Amniotic stem cell (primary cell): ENCODE data around the gene SLC6A8.
"Not testable (repeated sequence)": the region's sequence is repeated elsewhere in the genome, so short reads cannot be mapped to it uniquely, and the experiment has no call there.

Experiments
- DNase-seq: peaks from one replicate; lab custom pipeline; 2025; lab: John Stamatoyannopoulos, UW

SLC6A8 gene

DNA sequence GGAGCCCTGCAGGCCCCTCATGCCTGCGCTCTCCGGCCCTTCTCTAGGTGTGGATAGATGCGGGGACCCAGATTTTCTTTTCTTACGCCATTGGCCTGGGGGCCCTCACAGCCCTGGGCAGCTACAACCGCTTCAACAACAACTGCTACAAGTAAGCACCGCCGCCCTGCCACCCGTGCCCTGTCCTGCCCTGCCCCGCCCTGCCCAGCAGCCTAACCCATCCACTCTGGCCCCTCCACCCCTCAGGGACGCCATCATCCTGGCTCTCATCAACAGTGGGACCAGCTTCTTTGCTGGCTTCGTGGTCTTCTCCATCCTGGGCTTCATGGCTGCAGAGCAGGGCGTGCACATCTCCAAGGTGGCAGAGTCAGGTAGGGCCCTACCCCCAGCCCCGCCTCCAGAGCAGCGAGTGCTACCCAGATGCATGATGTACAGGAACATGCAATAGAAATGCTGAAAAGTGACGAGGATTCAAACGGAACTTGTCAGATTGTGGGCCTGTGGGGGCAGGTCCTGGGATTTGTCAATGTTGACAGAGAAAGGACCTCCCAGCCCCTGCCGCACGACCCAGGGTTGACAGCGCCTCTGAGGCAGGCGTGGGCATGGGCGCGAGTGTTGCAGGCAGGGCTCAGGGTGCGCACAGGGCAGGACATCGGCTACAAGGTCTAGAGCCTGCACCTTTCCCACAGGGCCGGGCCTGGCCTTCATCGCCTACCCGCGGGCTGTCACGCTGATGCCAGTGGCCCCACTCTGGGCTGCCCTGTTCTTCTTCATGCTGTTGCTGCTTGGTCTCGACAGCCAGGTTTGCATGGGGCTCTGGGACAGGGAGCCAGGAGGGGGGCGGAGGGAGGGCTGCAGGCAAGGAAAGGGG, 5.7 kb downstream of the SLC6A8 start:
- no peak for DNase-seq

DNA sequence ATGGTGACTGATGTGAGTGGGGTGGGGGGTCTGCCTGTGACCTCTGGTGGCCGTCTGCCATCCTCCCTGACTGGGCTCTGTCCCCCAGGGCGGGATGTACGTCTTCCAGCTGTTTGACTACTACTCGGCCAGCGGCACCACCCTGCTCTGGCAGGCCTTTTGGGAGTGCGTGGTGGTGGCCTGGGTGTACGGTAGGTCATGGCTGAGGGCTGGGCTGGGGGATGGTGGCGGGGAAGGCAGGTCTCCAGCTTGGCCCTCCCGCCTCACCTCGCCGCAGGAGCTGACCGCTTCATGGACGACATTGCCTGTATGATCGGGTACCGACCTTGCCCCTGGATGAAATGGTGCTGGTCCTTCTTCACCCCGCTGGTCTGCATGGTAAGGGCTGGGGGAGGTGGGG, 6.5 kb downstream of the SLC6A8 start:
- DNase-seq: not testable (repeated sequence)

DNA sequence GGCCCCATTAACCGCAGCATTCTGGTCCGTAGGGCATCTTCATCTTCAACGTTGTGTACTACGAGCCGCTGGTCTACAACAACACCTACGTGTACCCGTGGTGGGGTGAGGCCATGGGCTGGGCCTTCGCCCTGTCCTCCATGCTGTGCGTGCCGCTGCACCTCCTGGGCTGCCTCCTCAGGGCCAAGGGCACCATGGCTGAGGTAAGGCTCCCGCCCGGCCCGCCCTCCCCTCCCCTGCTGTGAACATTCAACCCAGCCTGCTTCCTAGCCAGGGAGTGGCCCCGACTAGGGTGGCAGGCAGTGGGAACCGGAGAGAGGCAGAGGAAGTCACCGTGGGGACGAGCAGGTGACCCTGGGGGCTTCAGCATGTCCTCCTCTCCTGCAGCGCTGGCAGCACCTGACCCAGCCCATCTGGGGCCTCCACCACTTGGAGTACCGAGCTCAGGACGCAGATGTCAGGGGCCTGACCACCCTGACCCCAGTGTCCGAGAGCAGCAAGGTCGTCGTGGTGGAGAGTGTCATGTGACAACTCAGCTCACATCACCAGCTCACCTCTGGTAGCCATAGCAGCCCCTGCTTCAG, 7.1 kb downstream of the SLC6A8 start:
- no peak for DNase-seq

DNA sequence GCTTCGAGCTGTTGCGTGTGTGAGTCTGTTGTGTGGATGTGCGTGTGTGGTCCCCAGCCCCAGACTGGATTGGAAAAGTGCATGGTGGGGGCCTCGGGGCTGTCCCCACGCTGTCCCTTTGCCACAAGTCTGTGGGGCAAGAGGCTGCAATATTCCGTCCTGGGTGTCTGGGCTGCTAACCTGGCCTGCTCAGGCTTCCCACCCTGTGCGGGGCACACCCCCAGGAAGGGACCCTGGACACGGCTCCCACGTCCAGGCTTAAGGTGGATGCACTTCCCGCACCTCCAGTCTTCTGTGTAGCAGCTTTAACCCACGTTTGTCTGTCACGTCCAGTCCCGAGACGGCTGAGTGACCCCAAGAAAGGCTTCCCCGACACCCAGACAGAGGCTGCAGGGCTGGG, 8.4 kb downstream of the SLC6A8 start:
- no peak for DNase-seq

DNA sequence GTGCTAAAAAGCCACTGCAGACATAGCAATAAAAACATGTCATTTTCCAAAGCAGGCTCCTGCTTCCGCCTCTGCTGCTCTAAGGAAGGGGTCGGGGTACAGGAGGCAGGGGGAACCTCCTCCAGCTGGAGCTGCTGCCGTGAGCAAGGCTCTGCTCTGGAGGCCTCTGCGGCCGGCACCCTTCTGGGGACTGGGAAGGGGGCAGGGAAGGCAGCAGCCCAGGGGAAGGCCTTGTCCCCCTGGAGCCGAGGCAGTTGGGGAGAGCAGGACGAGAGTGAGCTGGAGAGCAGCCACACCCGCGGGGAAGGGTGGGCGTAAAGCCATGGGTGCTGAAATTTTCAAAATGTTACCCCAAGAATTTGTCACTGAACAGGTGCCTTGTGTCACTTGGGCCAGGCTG, 8.8 kb downstream of the SLC6A8 start:
- not testable (repeated sequence) for DNase-seq

DNA sequence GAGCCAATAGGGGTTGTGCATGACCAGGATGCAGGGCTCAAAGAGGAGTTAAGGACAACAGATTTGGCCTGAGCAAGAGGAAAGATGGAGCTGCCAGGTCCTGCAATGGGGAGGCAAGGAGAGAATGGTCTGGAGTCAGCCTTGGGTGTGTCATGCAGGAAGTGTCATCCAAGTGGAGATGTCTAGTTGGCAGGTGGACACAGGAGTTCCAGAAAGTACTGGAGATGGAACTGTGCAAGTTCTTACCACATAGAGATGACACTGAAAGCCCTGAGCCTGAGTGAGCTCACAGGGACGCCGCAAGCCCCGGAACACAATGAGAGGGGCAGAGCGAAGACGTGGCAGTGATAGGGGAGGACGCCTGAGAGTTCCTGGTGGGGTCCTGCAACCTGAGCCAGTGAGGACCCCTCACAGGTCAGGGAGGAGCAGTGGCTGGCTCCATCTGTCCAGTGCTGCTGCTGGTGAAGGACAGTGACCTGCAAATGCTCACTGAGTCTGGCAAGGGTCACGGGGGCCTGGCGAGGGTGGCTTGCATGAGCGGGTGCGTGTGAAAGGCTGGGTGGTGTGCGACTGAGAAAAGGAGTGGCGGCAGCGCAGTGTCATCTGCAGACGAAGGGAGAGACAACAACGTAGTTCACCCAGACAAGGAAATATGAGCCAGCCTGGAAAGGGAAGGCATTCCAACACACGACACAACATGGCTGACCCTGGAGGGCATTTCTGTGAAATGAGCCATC, 9.4 kb downstream of the SLC6A8 start:
- not testable (repeated sequence) for DNase-seq

DNA sequence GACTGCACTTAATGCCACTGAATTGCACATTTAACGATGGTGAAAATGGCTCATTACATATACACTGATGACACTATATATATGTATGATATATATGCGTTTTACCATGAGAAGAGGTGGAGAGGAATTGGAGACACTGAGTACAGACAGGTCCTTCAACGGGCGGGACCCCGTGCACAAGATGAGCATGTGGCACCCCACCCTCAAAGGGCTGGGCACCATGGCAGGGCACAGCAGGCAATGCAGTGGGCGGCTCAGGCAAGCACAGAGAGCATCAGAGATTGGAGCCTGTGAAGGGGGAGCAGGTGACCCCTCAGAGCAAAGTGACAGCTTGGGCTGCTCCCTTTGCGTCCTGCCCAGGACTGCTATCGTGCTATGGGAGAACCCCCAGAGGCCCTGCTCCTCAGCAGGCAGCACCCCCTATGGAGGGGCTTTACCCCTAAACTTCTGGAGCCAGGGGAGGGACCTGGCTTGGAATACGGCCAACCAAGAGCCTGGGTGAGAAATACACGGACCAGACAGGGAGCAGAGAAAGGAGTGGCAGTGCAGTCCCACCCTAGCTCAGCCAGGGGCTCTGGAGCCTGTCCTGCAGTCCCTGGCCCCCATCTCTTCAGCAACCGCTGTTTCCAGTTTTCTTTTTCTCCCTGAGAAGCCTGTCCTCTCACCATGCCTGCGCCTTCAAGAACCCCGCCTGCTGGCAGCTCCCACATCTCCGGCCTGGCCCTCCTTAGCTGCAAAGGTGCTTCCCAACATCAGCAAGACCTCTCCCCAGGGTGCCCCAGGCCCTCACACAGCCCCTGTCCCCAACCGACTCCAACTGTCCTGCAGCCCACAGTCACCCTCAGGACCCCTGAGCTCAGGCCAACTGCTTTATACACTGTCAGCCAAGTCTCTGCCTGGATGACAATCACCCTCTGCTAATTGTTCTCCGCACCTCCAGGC, 10.5 kb downstream of the SLC6A8 start:
- DNase-seq: no peak

DNA sequence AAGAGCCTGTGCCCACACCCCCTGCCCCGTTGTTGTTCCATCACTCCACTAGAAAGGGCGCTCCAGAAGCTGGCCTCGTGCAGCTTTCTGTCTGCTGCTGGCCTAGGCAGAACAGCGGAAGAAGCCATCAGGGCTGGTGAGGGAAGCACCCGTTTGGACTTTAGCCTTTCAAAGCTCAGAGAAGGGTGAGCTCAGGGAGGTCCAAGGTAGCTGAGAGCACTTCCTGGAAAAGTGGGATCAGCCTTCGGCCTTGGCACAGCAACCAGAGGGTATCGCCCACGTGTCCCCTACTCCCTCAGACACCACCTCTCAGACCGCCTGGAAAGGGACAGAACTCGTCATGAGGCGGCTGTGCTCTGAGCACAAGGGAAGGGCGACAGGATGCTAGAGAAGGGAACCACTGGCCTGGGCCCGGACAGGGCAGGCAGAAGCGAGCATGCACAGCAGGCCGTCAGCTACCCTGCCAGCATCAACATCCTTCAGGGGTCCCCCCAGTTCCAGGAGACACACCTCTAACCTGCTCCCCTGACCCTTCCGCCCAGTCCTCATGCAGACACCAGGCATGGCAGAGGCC, 11.6 kb downstream of the SLC6A8 start:
- DNase-seq: not testable (repeated sequence)

DNA sequence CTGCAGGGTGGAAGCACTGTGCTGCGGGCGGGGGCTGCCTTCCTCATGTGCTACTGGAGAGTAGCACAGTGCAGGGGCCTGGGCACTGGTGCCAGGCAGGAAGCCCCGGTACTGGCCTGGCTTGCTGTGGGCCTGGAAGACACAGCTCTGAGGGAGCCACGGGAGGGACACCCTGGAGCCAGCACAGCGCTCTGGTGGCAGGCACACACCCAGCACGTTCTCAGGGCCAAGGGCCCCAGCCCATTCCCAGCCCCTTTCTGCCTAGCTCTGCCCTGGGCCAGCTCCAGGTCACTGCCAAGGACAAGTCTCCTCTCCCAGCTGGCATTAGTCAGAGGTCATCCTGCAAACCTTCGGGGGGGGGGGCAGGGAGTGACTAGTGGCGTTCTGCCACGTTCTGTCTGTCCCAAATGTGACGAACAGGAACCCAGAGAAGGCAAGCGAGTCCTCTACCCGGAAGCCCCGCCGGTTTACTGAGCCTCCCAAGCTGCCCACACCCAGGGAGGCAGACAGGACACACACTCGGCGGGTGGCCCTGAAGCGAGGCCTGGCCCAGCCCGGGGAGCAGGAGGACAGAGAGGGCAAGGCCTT, 12.2 kb downstream of the SLC6A8 start:
- not testable (repeated sequence) for DNase-seq

DNA sequence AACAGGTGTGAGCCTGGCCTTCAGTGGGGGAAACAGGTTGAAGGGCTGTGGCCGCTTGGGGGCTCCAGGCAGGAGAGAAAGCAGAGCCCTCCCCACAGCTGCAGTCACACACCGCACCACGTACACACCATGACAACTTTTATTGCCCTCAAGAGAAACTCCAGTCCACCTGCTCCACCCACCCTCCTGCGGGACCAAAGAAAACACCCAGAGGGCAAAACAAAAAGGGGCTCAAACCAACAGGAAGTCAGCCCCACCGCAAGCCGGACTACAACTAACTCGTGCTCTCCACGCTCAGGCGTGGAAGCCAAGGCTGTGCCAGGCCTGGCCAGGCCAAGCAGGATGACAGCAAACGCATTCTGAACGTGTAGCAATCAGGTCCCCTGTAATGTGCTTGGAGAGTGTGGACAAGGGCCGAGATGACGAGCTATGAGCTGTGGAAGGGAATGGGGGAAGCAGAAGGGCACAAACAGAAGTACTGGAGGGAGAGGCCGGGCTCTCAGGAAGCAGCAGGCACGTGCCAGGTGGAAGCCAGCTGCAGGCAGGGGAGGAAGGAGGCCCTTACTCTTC, 12.7 kb downstream of the SLC6A8 start:
- no peak for DNase-seq

DNA sequence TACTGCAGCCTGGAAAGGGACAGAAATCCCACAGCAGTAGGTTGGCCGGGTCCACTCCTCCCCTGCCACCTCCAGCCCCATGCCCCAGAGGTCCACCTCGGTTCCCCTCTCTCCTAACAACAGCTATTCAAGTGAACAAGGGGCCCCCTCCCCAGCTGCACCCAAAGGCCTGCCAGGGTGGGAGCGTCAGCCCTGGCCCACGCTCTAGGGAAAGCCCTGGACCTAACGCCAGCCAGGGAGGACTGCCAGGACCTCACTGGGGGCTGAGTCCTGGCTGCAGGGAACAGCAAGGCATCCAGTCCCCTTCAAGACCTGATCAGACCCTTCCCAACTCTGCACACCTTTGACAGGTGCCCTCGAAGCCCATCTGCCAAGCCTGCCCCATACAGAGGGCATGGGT, 13.2 kb downstream of the SLC6A8 start:
- DNase-seq: no peak

DNA sequence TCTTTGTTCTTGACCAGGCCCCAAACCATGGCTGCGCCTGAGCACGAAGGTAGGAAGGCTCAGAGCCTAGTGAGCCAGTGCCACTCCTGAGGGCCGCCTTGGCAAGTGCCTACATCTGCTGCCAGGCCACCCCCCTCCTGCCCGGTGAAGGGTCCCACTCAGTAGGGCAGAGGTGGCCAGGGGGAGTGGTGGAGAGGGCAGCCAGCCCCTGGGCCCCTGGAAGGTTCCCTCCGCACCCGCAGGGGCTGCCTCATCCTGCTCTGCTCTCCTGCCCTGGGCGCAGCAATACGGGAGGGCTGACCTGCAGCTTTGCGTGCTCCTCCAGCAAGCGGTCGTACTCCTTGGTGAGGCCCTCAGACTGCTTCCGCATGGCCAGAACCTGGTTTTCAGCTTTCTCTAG, 14.0 kb downstream of the SLC6A8 start:
- no peak for DNase-seq

DNA sequence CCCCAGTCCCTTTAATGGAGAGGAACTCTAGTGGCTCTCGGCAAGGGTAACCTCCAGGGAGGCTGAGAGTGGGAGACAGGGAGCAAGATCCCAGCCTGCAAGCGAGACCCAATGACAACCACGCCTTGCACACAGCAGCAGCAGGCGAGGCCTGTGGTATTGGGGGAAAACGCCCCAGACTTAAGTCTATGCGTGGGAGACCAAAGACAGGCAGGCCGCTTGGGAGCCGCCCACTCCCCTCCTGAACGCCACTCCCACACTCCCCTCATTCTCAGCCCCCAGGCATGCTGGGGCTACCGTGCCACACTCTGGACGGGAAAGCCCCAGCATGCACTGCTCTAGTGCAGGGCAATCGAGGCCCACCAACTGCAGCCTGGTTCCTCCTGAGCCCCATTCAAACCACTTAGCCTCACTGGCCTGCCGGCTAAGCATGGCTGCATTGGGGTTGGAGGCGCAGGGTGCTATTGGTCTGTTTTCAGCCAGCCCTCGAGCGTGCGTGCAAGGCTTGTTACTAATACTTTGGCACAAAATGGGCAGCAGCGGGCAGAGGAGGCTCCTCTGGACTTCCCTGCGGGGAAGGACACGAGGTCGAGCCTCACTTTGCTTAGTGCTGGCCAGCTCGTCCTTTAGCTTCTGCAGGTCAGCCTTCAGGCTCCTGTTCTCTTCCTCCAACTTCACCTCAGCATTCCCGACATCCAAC, 14.8 kb downstream of the SLC6A8 start:
- DNase-seq: no peak

DNA sequence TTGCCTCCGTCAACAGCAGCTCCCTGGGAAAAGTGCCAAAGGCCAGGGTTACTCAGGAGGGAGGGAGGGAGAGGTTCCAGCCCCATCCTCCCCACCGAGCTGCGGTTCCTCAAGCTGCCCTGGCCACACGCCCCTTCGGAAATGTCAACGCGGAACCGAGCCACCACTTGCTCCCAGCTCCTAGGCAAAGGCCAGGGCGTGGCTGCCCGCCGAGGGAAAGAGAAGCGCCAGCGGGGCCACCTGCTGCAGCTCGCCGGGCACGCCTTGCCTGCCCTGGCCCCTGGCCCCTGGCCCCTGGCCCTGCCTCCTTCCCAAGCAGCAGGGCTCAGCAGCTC, 15.3 kb downstream of the SLC6A8 start:
- DNase-seq: no peak

DNA sequence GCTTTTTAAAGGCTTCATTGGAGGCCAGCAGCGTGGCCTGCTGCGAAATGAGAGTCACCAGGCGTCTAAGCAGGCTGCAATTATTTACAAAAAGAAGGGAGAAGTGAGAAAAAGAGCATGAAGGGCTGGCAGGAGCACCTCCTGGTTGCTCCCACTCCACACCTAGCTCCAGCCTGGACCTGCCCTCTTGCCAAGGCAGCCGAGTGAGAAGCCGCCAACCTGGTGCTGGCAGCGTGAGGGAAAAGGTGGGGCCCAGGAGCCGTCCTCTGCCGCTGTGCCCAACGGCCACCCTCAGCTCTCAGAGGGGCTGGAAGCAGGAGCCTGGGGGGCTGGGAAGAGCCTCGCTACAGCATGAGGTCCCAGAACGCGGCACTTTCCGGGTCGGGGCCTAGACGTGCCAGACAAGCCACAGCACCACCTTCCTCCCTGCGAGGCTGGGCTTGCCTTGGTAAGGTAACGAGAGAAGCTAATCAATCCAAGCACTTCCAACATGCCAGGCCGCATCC, 16.3 kb downstream of the SLC6A8 start:
- no peak for DNase-seq

DNA sequence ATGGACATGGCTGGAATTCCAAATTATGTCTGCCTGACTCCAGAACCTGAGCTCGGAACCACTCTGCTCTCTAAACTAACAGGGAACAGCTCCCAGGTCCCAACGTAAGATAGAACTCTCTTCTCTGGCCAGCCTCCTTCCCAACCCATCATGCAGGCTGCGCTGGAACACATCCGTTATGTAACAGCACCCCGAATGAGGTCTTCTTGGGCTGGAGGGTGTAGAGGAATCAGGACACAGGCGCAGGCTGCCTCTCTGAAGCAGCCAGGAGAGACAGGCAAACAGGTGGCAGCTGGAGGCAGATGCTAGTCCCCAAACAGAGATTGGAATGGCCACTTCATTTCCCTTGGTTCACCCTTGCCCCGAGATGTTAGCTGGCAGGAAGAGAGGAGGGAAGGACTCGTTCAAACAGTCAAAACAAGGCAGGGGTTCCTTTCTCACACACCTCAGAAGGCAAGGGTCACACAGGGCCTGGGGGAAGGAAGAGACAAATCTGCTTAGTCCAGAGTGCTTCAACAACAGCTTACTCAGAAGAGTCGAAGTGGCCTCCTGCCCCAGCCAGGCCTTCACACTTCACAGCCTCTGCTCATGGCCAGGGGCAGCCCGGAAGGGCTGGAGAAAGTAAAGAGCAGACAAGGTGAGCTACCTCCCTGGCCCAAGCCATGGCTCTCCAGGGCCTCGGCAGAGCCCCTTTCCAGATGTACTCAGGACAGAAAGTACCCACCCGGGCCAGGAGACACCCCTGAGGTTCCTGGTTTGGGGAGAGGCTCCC, 17.1 kb downstream of the SLC6A8 start:
- DNase-seq: not testable (repeated sequence)

DNA sequence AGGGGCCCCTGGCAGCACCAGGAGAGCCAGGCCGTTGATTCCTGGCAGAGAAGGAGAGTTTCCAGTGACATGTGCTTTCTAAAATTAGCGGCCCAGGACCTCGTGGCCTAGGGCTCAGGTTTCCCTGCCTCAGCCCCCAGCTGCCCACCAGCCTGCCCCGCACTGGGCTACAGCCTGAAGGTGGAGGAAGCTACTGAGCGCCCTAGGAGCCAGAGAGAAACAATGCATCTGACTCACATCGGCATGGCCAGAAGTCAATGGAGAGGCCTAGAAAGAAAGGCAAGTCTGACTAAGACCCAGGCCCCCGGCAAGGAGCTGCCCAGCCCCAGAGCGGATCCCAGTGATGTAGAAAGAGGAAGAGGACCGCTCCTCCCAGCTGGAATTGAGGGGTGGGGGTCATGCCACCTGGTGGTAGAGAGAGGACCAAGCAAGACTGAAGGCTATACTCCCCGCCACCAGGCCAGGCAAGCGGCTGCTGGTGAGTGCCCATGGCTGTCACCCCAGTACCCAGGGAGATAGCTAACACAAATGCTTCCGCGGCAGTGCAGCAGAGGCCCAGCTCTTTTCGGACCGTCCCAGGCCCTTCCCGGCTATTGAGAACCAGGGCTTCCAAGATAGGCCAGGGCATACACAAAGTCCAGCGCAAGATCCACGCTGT, 17.8 kb downstream of the SLC6A8 start:
- not testable (repeated sequence) for DNase-seq

DNA sequence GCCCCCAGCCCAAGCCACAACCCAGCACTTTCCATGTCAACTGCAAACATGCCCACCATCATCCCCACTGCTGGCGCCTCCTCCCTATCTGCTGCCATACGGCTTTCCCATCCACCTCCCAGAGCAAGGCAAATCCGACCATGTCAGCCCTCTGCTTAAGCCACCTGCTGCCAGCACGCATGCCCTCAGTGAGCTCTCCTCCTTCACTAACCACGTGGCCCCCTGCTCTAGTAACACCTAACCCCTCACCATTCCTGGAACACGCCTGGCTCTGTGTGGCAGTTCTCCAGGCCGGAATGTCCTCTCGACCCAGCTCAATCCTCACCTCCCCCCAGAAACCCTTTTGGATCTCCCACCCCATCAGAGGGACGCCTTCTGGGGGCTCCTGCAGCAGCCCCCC, 19.1 kb downstream of the SLC6A8 start:
- DNase-seq: no peak

DNA sequence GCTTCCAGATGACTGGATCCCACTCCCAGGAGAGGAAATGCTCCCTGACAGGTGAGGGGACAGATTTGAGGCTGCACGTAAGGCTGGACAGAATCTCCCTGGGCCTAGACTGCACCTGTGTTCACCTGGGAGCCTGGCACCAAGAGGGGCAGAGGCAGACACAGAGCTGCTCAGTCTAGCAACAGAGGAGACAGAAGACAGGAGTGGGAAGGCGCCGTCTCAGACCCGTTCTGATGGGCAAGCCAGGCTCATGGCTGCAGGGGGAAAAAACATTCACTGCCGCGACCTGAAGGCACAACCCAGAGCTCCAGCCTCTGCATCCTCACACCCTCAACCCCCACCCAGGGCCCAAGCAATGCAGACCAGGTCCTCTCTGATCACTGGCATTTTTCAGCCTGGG, 19.7 kb downstream of the SLC6A8 start:
- DNase-seq: no peak
